ENCODE data around the gene TNFRSF14. TPM values are rescaled to one million over a fixed set of nuclear protein-coding genes. Genes with fewer than 3 reads are reported as not detected.

The TNFRSF14 gene
- total RNA-seq, 6 experiments from 2014 or later, result 7.4 to 14.2 (median 11.5) TPM

DNA sequence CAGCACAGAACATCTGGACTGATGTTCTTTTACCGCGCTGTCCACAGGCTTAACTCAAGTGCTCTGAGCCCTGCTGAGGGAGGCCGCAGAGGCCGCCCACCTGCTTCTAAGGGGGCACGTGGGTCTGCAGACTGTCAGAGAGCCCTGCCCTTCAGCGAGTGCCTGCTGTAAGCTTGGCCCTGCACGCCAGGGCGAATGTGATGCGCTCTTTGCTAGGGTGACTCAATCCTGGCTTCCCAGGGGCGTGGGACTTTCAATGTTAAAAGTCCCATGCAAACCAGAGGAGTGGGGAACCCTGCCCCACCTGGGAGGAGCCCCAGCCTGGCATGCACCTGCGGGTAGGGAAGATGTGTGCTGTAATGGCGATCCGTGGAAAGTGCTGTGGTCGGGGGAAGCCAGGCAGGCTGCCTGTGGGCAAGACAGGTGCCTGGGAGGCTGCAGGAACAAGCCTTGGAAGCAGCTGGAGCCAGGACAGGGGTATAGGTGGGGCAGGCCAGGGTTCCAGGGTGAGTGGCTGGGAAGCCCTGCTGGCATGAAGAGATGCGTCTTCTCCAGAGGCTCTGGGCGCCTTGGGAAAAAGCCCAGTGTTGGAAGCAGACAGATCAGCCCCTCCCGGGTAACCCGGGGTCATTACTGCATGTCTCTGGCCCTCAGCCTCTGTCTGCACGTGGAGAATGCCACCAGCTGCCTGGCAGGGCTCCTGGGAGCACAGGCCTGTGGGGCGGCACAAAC is 29.2 kb upstream of the TNFRSF14 start:
- peaks cover 8% of the 10 kb centered on the region for H3K27me3 Mint-ChIP-seq (ENCODE audit: insufficient read depth)
- DNase-seq, result peak; percentile 45
- peaks cover 43% of the 10 kb centered on the region for H3K4me1 Mint-ChIP-seq (ENCODE audit: low read depth)
- H3K9me3 Mint-ChIP-seq, result no peaks in the 10 kb centered on the region
- H3K36me3 Mint-ChIP-seq (ENCODE audit: low read depth), result peaks cover 6% of the 10 kb centered on the region; the same call in 1 of the 2 replicates
- peak overlapping the region; percentile 47 for H3K27ac Mint-ChIP-seq
- peak overlapping the region; percentile 85 for H3K4me3 Mint-ChIP-seq
- TF ChIP-seq, protein P1, sequence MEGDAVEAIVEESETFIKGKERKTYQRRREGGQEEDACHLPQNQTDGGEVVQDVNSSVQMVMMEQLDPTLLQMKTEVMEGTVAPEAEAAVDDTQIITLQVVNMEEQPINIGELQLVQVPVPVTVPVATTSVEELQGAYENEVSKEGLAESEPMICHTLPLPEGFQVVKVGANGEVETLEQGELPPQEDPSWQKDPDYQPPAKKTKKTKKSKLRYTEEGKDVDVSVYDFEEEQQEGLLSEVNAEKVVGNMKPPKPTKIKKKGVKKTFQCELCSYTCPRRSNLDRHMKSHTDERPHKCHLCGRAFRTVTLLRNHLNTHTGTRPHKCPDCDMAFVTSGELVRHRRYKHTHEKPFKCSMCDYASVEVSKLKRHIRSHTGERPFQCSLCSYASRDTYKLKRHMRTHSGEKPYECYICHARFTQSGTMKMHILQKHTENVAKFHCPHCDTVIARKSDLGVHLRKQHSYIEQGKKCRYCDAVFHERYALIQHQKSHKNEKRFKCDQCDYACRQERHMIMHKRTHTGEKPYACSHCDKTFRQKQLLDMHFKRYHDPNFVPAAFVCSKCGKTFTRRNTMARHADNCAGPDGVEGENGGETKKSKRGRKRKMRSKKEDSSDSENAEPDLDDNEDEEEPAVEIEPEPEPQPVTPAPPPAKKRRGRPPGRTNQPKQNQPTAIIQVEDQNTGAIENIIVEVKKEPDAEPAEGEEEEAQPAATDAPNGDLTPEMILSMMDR (IDR thresholded peaks at IDR 0.05), result no peak

DNA sequence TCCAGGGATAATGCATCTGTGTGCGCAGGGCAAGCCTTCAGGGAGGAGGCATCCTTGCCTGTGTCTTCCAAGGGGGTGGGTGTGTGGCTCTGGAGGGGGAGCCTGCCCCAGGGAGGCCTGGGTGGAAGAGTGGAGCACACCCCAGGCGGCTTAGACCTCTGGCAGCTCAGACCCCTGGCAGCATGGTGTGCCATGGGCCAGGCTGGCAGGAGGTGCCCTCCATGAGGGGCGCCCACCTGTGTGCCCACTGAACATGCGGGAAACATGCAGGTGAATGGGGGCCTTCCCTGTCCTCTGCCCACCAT is 28.7 kb upstream of the TNFRSF14 start:
- Mint-ChIP-seq H3K27ac (no peak overlapping the region), H3K9me3 (no peaks in the 10 kb centered on the region), H3K4me1 (ENCODE audit: low read depth) (peaks cover 43% of the 10 kb centered on the region), H3K36me3 (ENCODE audit: low read depth) (peaks cover 4% of the 10 kb centered on the region; the same call in 1 of the 2 replicates), H3K27me3 (ENCODE audit: insufficient read depth) (peaks cover 8% of the 10 kb centered on the region), H3K4me3 (no peak overlapping the region)
- DNase-seq, result no peak
- TF ChIP-seq, protein P1 (IDR thresholded peaks at IDR 0.05), result no peak

DNA sequence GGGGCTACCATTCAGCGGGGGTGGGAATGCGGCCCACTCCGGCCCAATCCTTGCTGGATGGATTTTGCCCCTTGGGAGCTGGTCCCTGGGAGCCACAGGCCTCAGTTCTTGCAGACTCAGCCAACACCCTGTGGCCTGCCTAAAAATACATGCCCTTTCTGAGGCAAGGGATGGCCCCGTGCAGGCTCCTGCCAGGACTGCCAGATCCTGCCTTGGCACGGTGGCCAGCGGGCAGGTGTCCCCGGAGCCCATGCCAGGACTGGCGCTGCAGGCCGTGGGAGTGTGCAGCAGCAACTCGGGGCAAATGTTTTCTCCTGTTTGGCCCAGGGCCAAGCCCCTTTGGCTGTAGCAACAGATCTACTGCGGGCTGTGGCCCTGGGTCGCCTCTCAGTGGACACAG is 28.2 kb upstream of the TNFRSF14 start:
- Mint-ChIP-seq H3K27me3 (ENCODE audit: insufficient read depth) (peaks cover 8% of the 10 kb centered on the region), H3K4me3 (no peak overlapping the region), H3K9me3 (no peaks in the 10 kb centered on the region), H3K36me3 (ENCODE audit: low read depth) (no peaks in the 10 kb centered on the region; the same call in 1 of the 2 replicates), H3K4me1 (ENCODE audit: low read depth) (peaks cover 44% of the 10 kb centered on the region), H3K27ac (no peak overlapping the region)
- DNase-seq, result no peak
- TF ChIP-seq, protein P1 (IDR thresholded peaks at IDR 0.05), result no peak

DNA sequence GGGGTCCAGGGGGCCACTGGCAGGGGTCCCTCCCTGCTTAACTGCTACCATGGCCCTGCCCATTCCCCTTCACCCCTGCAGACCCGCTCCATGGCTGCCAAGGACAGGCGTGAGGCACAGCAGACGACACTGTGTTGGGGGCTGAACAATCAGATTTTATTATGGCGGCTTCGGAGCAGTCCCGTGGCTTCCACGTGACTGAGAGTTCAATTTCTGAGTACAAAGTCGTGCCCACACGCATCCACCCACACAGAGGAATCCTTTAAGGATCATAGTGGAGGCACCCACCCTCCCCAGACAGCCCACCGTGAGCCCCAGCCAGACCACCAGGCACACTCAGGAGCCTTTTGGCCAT is 27.6 kb upstream of the TNFRSF14 start:
- DNase-seq, result no peak
- Mint-ChIP-seq H3K27ac (no peak overlapping the region), H3K9me3 (no peaks in the 10 kb centered on the region), H3K27me3 (ENCODE audit: insufficient read depth) (peaks cover 8% of the 10 kb centered on the region), H3K4me1 (ENCODE audit: low read depth) (peaks cover 44% of the 10 kb centered on the region), H3K4me3 (no peak overlapping the region), H3K36me3 (ENCODE audit: low read depth) (no peaks in the 10 kb centered on the region)
- TF ChIP-seq, protein P1 (IDR thresholded peaks at IDR 0.05), result no peak

DNA sequence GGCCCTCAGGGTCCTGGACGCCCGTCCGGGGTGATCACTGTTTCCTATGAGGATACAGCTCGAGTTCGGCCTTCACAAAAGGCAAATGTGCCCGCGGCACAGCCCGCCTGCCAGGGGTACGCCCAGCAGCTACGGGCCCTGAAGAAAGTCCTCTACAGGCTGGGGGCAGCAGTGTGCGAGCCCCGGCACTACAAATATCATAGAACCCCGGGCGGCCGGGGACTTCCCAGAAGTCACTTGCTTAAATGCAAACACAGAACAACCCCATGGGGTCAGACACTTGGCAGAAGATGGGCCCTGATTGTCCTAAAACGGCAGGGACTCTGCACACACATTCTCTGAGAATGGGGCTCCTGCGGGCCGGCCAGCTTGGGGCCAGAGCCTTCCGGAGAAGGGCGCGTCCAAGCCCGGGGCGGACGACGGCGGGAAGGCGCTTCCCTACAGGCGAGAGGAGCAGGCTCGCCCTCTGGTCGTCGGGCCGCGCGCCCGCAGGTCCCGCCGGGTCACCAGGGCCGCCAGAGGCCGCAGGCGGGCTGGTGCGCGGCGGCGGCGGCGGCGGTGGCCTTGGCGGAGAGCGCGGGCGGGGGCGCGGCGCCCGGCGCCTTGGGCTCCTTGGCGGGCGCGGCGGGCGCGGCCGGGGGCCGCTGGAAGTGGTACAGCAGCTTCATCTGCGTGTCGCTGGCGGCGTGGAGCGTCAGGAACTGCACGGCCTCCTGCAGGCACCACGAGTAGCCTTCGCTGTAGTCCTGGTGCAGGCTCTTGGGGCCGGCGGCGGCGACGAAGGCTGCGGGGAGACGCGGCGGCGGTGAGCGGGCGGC is 27.0 kb upstream of the TNFRSF14 start:
- Mint-ChIP-seq H3K4me3 (peak overlapping the region; percentile 13; the same call in 1 of the 2 replicates), H3K4me1 (ENCODE audit: low read depth) (peaks cover 44% of the 10 kb centered on the region), H3K36me3 (ENCODE audit: low read depth) (no peaks in the 10 kb centered on the region), H3K9me3 (no peaks in the 10 kb centered on the region), H3K27me3 (ENCODE audit: insufficient read depth) (peaks cover 8% of the 10 kb centered on the region), H3K27ac (no peak overlapping the region)
- TF ChIP-seq, protein P1 (IDR thresholded peaks at IDR 0.05), result no peak
- no peak for DNase-seq
